ENCODE results near the gene DLEC1.

The DLEC1 gene

GRCh38 chr3:38009807-38010591 lies 29.0 kb upstream of the DLEC1 start:
- no peak overlapping the region for H3K27ac ChIP-seq
- H3K9me3 ChIP-seq (ENCODE audit: control insufficient read depth, low read length) = no peaks in the 10 kb centered on the region
- no peak overlapping the region for H3K9ac ChIP-seq
- TF ChIP-seq CTCF (IDR thresholded peaks at IDR 0.05) = no peak
- no peak overlapping the region for H2AFZ ChIP-seq
- no peaks in the 10 kb centered on the region for H3K4me1 ChIP-seq
- no peak overlapping the region for H3K4me3 ChIP-seq (ENCODE audit: low read depth, low read length)
- H3K36me3 ChIP-seq (ENCODE audit: control insufficient read depth, insufficient read depth, low read length) = no peaks in the 10 kb centered on the region
- no peaks in the 10 kb centered on the region for H3K79me2 ChIP-seq
- no peak overlapping the region for H3K4me2 ChIP-seq (ENCODE audit: low read length)
- no peaks in the 10 kb centered on the region for H3K27me3 ChIP-seq (ENCODE audit: control insufficient read depth, insufficient read depth, low read length)

- Histone ChIP-seq H3K4me3 (ENCODE audit: low read depth, low read length) (no peak overlapping the region), H3K4me2 (ENCODE audit: low read length) (no peak overlapping the region), H3K36me3 (ENCODE audit: control insufficient read depth, insufficient read depth, low read length) (no peaks in the 10 kb centered on the region), H3K27me3 (ENCODE audit: control insufficient read depth, insufficient read depth, low read length) (no peaks in the 10 kb centered on the region), H2AFZ (no peak overlapping the region), H3K27ac (no peak overlapping the region), H3K79me2 (no peaks in the 10 kb centered on the region), H3K9ac (no peak overlapping the region), H3K4me1 (no peaks in the 10 kb centered on the region), H3K9me3 (ENCODE audit: control insufficient read depth, low read length) (no peaks in the 10 kb centered on the region)
- TF ChIP-seq CTCF (IDR thresholded peaks at IDR 0.05) = no peak
Observed at GRCh38 chr3:38011111-38011510, 27.9 kb upstream of the DLEC1 start.

- no peaks in the 10 kb centered on the region for H3K27me3 ChIP-seq (ENCODE audit: control insufficient read depth, insufficient read depth, low read length)
- H3K36me3 ChIP-seq (ENCODE audit: control insufficient read depth, insufficient read depth, low read length) = no peaks in the 10 kb centered on the region
- TF ChIP-seq CTCF (IDR thresholded peaks at IDR 0.05) = no peak
- no peak overlapping the region for H3K4me3 ChIP-seq (ENCODE audit: low read depth, low read length)
- no peak overlapping the region for H3K9ac ChIP-seq
- H3K9me3 ChIP-seq (ENCODE audit: control insufficient read depth, low read length) = no peaks in the 10 kb centered on the region
- no peaks in the 10 kb centered on the region for H3K4me1 ChIP-seq
- H2AFZ ChIP-seq = no peak overlapping the region
- H3K27ac ChIP-seq = no peak overlapping the region
- no peak overlapping the region for H3K4me2 ChIP-seq (ENCODE audit: low read length)
- H3K79me2 ChIP-seq = no peaks in the 10 kb centered on the region
Observed at GRCh38 chr3:38015485-38015884, 23.5 kb upstream of the DLEC1 start.

GRCh38 chr3:38015984-38016383 lies 23.0 kb upstream of the DLEC1 start:
- Histone ChIP-seq H3K9ac (no peak overlapping the region), H3K4me2 (ENCODE audit: low read length) (no peak overlapping the region), H3K4me1 (no peaks in the 10 kb centered on the region), H3K36me3 (ENCODE audit: control insufficient read depth, insufficient read depth, low read length) (no peaks in the 10 kb centered on the region), H3K79me2 (no peaks in the 10 kb centered on the region), H3K9me3 (ENCODE audit: control insufficient read depth, low read length) (no peaks in the 10 kb centered on the region), H3K4me3 (ENCODE audit: low read depth, low read length) (no peak overlapping the region), H2AFZ (no peak overlapping the region), H3K27ac (no peak overlapping the region), H3K27me3 (ENCODE audit: control insufficient read depth, insufficient read depth, low read length) (no peaks in the 10 kb centered on the region)
- no peak for TF ChIP-seq CTCF (IDR thresholded peaks at IDR 0.05)

- Histone ChIP-seq H2AFZ (no peak overlapping the region), H3K4me3 (ENCODE audit: low read depth, low read length) (no peak overlapping the region), H3K79me2 (no peaks in the 10 kb centered on the region), H3K4me1 (no peaks in the 10 kb centered on the region), H3K27ac (no peak overlapping the region), H3K4me2 (ENCODE audit: low read length) (no peak overlapping the region), H3K9ac (no peak overlapping the region), H3K27me3 (ENCODE audit: control insufficient read depth, insufficient read depth, low read length) (no peaks in the 10 kb centered on the region), H3K36me3 (ENCODE audit: control insufficient read depth, insufficient read depth, low read length) (no peaks in the 10 kb centered on the region), H3K9me3 (ENCODE audit: control insufficient read depth, low read length) (no peaks in the 10 kb centered on the region)
- no peak for TF ChIP-seq CTCF (IDR thresholded peaks at IDR 0.05)
Observed at GRCh38 chr3:38016410-38016809, 22.6 kb upstream of the DLEC1 start.
